ENCODE measurements around the gene GPR107.
A peak's percentile ranks its signal among the peaks of the same experiment; 100 is the strongest.

Gene GPR107

DNA sequence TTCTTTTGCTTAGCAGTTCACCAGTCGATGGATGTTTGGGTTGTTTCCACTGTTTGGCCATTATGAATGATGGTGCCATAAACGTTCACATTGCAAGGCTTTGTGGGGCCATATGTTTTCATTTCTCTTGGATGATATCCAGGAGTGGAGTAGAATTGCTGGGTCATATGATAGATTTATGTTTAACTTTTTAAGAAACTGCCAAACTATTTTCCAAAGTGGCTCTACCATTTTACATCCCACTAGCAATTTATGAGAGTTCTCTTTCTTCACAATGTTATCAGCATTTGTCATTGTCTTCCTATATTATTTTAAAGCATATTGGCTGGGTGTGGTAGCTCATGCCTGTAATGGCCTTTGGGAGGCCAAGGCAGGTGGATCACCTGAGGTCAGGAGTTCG lies 5.2 kb downstream of the GPR107 start:
- no peak for DNase-seq

- DNase-seq = no peak
These were observed 6.6 kb downstream of the GPR107 start for GRCh38 chr9:130060296-130060695.

GRCh38 chr9:130062750-130063149 lies 9.0 kb downstream of the GPR107 start:
- DNase-seq = no peak

DNA sequence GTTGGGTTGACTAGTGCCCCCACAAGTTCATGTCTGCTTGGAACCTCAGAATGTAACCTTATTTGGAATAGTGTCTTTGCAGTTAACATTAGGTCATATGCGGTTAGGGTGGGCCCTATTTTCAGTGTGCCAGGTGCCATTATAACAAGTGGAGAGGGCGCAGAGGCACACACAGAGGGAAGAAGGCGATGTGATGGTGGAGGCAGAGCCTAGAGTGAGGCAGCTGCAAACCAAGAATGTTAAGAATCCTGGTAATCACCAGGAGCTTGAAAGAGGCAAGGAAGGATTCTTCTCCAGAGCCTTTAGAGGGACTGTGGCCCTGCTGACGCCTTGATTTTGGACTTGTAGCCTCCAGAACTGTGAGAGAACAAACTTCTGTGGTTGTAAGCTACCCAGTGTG lies 10.9 kb downstream of the GPR107 start:
- no peak for DNase-seq

- no peak for DNase-seq
These were observed 15.3 kb downstream of the GPR107 start for GRCh38 chr9:130069048-130069447.

DNA sequence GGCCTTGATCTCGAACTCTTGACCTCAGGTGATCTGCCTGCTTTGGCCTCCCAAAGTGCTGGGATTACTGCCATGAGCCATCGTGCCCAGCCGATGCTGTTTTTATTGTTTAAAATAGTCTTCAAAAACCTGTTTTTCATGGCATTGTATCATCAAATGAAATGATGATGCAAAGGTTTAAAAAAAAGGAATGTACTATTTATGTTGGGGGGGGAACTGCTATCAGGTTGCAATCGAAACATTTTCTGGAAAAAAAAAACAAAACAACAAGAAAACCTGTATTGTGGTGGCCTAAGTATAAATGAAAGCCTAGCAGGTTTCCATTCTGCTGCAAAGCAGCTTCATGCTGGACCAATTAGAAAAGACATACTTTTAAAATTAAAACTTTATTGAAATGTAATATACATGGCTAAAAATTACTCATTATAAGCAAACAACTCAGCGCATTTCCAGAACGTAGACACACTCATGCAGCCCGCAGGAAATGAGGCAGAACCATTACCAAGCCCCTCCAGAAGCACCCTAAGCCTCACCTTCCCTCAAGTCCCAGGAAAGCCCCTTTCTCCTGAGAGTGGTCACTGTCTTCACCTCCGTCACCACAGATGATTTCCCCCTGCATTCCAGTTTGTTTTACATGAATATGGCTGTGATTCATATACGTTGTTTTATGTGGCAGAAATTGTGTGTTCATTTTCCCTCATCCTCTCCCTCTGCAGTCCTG lies 19.0 kb downstream of the GPR107 start:
- DNase-seq = no peak

- DNase-seq = no peak
These were observed 19.7 kb downstream of the GPR107 start for GRCh38 chr9:130073373-130073772.

DNA sequence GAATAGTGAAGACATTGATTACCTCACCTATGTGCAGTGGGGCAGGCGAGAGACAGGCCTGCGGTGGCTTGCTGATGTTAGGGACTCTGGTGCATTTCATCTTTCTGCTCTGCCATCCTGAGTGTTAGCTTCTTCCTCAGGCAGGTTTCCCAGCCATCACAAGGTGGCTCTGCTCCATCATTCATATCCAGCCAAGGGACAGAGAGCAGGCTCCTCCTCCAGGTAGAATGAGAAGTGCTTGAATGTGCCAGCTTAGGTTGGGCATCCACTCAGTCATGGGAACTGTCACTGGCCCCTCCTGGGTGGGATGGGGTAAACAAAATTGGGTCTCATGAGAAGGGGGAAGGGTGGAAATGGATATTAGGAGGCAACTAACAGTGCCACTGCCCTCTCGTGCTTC lies 24.8 kb downstream of the GPR107 start:
- DNase-seq = no peak

DNA sequence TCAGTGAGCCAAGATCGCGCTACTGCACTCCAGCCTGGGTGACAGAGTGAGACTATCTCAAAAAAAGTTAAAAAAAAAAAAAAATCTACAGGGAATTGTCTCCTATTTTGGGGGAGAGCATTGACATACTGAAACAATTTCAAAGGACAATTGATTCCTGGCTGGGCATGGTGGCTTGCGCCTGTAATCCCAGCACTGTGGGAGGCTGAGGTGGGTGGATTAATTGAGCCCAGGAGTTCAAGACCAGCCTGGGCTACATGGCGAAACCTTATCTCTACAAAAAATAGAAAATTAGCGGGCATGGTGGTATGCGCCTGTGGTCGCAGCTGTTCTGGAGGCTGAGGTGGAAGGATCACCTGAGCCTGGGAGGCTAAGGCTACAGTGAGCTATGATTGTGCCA lies 30.6 kb downstream of the GPR107 start:
- DNase-seq = no peak

DNA sequence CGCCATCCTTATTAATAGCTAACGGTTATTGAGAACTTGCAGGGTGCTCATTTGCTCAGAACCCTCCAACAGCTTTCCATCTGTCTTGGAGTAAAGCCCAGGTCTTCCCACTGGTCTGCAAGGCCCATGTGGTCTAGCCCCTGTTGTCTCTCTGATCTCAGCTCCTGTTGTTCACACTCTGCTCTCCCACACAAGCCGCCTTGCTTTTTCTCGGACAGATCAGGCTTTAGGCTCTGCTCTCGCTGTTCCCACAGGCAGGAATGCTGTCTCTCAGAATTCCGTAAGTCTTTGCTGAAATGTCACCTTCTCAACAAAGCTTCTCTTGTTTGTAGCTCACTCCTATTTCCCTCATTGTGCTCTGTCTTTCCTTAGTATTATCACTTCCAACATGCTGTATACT lies 34.3 kb downstream of the GPR107 start:
- no peak for DNase-seq

- no peak for DNase-seq
These were observed 35.4 kb downstream of the GPR107 start for GRCh38 chr9:130089141-130089540.

GRCh38 chr9:130090915-130091314 lies 37.2 kb downstream of the GPR107 start:
- no peak for DNase-seq

DNA sequence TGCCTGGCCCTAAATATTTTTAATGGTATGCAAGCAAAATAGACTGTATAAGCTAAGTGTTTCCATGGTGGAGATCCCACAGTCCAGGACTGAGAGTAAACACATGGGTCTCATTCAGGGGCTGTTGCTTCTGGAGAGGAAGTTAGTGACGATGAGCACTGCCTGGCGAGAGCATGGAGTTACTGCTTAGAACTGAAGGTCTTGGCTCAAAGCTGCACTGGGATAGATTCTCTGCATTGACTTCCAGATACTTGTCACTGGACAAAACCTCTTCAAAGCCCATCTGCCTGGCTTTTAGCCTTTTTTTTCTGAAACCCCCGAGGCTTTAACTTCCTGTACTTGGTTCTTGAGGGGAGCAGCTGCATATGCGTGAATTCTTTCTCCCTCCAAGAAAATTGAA lies 39.2 kb downstream of the GPR107 start:
- DNase-seq = no peak

DNA sequence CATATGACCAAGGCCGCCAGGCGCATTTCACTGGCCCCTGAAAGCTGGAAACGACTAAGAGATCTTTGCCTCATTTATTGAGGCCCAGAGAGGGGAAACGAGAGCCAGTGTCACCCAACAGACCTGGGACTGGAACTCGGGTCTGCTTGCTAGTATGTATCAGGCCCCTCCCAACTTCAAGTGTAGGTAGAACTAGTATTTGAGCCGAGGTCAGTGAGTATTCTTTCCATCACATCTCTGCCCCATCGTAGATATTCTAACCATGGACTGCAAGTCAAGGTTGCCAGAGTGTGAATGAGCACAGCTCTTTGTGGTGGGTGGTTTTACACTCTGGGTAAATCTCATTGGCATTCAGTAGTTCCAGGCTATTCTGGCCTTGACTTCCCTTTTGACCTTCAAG lies 42.2 kb downstream of the GPR107 start:
- DNase-seq = no peak

GRCh38 chr9:130100681-130101080 lies 47.0 kb downstream of the GPR107 start:
- no peak for DNase-seq

GRCh38 chr9:130101915-130102314 lies 48.2 kb downstream of the GPR107 start:
- DNase-seq = no peak

DNA sequence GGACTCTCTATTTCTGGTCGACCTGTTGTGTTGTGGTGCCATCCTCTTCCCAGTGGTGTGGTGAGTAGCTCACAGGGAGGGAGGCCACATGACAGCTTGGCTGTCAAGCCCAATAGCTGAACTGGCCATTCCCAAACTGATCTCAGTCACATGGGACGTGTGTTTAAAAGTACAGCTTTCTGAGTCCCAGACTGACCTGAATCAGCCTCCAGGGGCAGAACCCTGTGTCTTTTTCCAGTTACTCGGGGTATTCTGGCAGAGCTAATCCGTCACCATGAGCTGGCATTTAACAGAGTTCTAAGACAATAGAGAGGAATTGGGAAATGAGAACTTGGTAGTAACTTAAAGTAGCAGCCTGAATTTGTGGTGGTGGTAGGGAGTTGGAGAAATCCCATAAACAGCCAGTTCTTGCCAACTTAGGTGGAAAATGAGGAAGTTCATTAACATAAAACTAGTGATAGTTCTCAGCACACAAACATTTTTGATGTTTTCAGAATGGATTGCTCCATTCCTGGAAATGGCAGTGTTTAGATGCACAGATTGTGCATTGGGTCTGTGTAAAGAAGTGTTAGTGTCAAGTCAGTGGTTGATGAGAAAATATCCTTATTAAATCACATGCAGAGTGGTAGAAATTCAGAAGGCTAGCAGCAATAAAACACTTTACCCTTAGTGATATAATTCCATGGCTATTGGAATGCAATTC lies 50.9 kb downstream of the GPR107 start:
- no peak for DNase-seq

DNA sequence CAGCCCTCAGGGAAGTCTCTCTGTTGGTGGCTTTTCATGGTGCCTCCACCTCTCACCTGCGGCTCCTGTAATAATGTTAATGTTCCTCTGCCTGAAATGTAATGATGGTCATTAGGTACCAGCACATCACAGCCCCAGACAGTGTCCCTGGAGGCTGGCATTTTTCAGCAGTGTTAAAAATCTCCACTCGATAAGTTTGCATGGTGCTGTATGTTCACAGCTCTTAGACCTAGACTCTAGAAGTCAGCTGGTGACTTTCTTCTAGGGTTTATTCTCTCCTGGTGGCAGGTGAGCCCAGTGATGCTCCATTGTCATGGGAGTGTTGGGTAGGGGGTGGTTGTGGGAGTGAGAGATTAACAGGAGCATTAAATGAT lies 53.1 kb downstream of the GPR107 start:
- no peak for DNase-seq

- peak; percentile 86 for DNase-seq
These were observed 53.6 kb downstream of the GPR107 start for GRCh38 chr9:130107234-130107861.

- no peak for DNase-seq
These were observed 54.2 kb downstream of the GPR107 start for GRCh38 chr9:130107955-130108354.

DNA sequence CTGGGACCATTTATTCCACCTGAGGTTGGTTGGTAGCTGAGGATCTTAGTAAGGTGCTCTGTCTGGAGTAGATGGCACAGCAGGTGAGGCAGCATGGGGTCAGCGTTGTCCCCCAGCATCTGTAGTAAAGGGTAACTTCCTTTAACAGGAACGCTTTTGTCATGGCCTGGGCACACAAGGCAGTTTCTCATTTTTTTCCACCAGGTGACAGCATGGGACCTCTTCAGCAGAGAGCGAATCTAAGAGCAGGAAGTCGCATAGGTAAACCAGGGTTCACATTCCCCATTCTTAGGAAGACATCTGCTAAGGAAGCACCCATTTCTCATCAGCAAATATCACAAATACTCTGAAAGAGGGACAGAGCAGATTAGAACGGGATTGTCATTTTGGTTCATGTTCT lies 56.5 kb downstream of the GPR107 start:
- DNase-seq = no peak

DNA sequence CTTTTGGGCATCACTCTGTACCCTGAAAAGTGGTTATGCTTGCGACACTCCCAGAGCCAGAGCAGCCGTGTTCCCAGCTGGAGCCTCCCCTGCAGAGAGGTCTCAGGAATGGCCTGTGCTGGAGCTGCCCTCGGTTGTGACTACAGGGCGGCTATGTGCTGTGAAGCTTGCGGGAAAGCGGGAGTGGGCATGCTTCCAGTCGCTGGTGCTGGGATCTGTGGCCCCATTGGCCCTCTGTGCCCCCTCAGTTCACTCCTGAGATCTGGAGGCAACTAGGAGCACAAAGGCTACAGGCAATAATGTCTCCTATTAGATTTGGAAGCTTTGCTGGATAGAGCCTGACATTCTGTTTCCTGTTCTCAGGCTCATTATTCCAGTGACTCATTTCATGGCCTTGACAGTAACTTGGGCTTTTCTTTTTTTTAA lies 56.9 kb downstream of the GPR107 start:
- DNase-seq = no peak

DNA sequence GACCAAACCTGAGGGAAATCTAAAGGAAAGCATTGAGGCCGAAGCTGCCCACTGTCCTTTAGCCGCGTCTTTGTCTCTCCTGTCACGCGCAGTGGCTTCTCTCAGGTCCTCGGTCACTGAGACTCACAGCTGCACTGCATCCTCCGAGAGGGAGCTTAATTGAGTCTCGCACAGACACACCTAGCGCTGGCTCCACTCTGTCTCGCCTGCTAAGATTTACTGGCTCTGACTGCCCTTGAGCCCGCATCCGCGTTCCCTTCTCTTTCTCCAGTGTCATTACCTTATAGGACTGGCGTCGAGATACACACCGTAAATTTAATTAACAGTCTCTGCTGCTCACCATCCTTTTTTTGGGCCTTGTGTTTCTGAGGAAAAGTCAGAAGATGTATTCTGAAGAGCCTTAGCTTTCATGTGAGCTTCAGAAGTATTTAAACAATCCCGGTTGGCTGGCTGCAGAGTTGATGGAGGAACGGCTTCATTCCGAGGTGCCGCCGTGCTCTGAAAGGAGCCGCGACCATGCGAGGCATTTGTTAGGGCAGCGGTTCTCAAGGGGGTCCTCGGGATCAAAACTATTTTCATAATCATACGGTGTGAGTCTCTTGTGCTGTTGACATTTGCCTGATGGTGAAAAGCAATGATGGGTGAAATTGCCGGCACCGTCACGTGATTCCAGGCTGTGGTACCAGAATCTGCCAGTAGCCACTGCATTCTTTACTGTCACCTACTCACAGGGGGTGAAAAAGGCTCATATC lies 58.3 kb downstream of the GPR107 start:
- no peak for DNase-seq

Data from stimulated activated CD4-positive, alpha-beta T cell treated with anti-CD3 and anti-CD28 coated beads, Interleukin-12 subunit alpha, Interleukin-12 subunit beta, amount 100 ng/mL, for 4 hours (primary cell).